ENCODE data around the gene FGA. TPM values are rescaled to one million over a fixed set of nuclear protein-coding genes. Genes with fewer than 3 reads are reported as not detected.

Gene FGA
- total RNA-seq, 2 experiments from 2014 or later, result not detected

- peaks cover 45% of the 10 kb centered on the region for H3K27me3 Mint-ChIP-seq
- POLR2A ChIA-PET, result no interaction called here
These were observed 20.0 kb upstream of the FGA start for GRCh38 chr4:154610582-154610981.

GRCh38 chr4:154609532-154609931 lies 19.0 kb upstream of the FGA start:
- ATAC-seq (ENCODE audit: poor library complexity) (no peak), DNase-seq (no peak)
- Mint-ChIP-seq H3K9me3 (no peaks in the 10 kb centered on the region), H3K27ac (no peak overlapping the region), H3K27me3 (peaks cover 49% of the 10 kb centered on the region), H3K4me1 (ENCODE audit: low read depth) (no peaks in the 10 kb centered on the region), H3K36me3 (ENCODE audit: low read depth) (no peaks in the 10 kb centered on the region), H3K4me3 (no peak overlapping the region)
- POLR2A ChIA-PET, result no interaction called here
- no peak for TF ChIP-seq CTCF (IDR thresholded peaks at IDR 0.05)
- Histone ChIP-seq H3K4me3 (ENCODE audit: low read length) (no peak overlapping the region), H3K36me3 (ENCODE audit: insufficient read depth, low read length) (no peaks in the 10 kb centered on the region), H3K4me1 (ENCODE audit: insufficient read depth, low read length) (no peaks in the 10 kb centered on the region), H3K9me3 (ENCODE audit: control insufficient read depth in 1 of 2, insufficient read depth in 1 of 2, low read length in 2 of 2) (no peaks in the 10 kb centered on the region), H3K27me3 (ENCODE audit: control insufficient read depth in 1 of 2, insufficient read depth in 2 of 2, low read length in 2 of 2) (peaks cover 5 to 29% of the 10 kb centered on the region in 2 experiments), H3K27ac (ENCODE audit: low read depth in 1 of 2, low read length in 2 of 2) (no peak overlapping the region)
- intact Hi-C loops (cut with DNase I, micrococcal nuclease), result no loop called here
- CTCF ChIA-PET, result no interaction called here

More at GRCh38 chr4:154610582-154610981, 20.0 kb upstream of the FGA start:
- Histone ChIP-seq H3K27ac (ENCODE audit: low read depth in 1 of 2, low read length in 2 of 2) (no peak overlapping the region), H3K4me1 (ENCODE audit: insufficient read depth, low read length) (no peaks in the 10 kb centered on the region), H3K9me3 (ENCODE audit: control insufficient read depth in 1 of 2, insufficient read depth in 1 of 2, low read length in 2 of 2) (no peaks in the 10 kb centered on the region), H3K4me3 (ENCODE audit: low read length) (no peak overlapping the region), H3K36me3 (ENCODE audit: insufficient read depth, low read length) (no peaks in the 10 kb centered on the region), H3K27me3 (ENCODE audit: control insufficient read depth in 1 of 2, insufficient read depth in 2 of 2, low read length in 2 of 2) (peaks cover 5 to 36% of the 10 kb centered on the region in 2 experiments)
- H3K9me3 Mint-ChIP-seq, result no peaks in the 10 kb centered on the region
- no peak overlapping the region for H3K4me3 Mint-ChIP-seq
- TF ChIP-seq CTCF (IDR thresholded peaks at IDR 0.05), result no peak
- intact Hi-C loops (cut with DNase I, micrococcal nuclease), result no loop called here
- ATAC-seq (ENCODE audit: poor library complexity) (no peak), DNase-seq (no peak)
- no peak overlapping the region for H3K27ac Mint-ChIP-seq
- CTCF ChIA-PET, result no interaction called here
- no peaks in the 10 kb centered on the region for H3K36me3 Mint-ChIP-seq (ENCODE audit: low read depth)
- no peaks in the 10 kb centered on the region for H3K4me1 Mint-ChIP-seq (ENCODE audit: low read depth)

- no peaks in the 10 kb centered on the region for H3K4me1 ChIP-seq (ENCODE audit: insufficient read depth, low read length)
- POLR2A ChIA-PET, result no interaction called here
- peaks cover 51% of the 10 kb centered on the region for H3K27me3 Mint-ChIP-seq
These were observed 18.1 kb upstream of the FGA start for GRCh38 chr4:154608361-154609252.

More at GRCh38 chr4:154608361-154609252, 18.1 kb upstream of the FGA start:
- ATAC-seq (ENCODE audit: poor library complexity) (no peak), DNase-seq (no peak)
- H3K27ac Mint-ChIP-seq, result no peak overlapping the region
- no peak overlapping the region for H3K4me3 Mint-ChIP-seq
- Histone ChIP-seq H3K27ac (ENCODE audit: low read depth in 1 of 2, low read length in 2 of 2) (no peak overlapping the region), H3K27me3 (ENCODE audit: control insufficient read depth in 1 of 2, insufficient read depth in 2 of 2, low read length in 2 of 2) (peaks cover 5 to 29% of the 10 kb centered on the region in 2 experiments), H3K36me3 (ENCODE audit: insufficient read depth, low read length) (no peaks in the 10 kb centered on the region), H3K9me3 (ENCODE audit: control insufficient read depth in 1 of 2, insufficient read depth in 1 of 2, low read length in 2 of 2) (no peaks in the 10 kb centered on the region), H3K4me3 (ENCODE audit: low read length) (no peak overlapping the region)
- CTCF ChIA-PET, result no interaction called here
- intact Hi-C loops (cut with DNase I, micrococcal nuclease), result no loop called here
- no peaks in the 10 kb centered on the region for H3K9me3 Mint-ChIP-seq
- no peaks in the 10 kb centered on the region for H3K36me3 Mint-ChIP-seq (ENCODE audit: low read depth)
- no peaks in the 10 kb centered on the region for H3K4me1 Mint-ChIP-seq (ENCODE audit: low read depth)
- TF ChIP-seq CTCF (IDR thresholded peaks at IDR 0.05), result no peak
